H1 (cell line): ENCODE measurements around the gene C19orf25. TPM values are rescaled to one million over a fixed set of nuclear protein-coding genes. Genes with fewer than 3 reads are reported as not detected.

Experiments
- CTCF ChIA-PET: fragments of 300-600 bp; sonication (Branson Sonifier 250); formaldehyde crosslinking; loops from one replicate; lab custom pipeline; 2021; ENCODE audit not compliant: partially characterized antibody; lab: Charles Lee
- POLR2A ChIA-PET: fragments of 300-600 bp; sonication (Branson Sonifier 250); formaldehyde crosslinking; loops from one replicate; lab custom pipeline; 2021; ENCODE audit warnings: inconsistent platforms; ENCODE audit not compliant: partially characterized antibody; lab: Charles Lee
- DNase-seq, 2 experiments: peaks; one replicate each; pipeline versions ENCODE4 v3.0.0 to v3.0.0-alpha.2; 2010 to 2022; ENCODE audit warnings: low spot score in 2 of 2, low read depth in 1 of 2, mixed read lengths in 1 of 2
- FAIRE-seq: peaks from 2 replicates; lab custom pipeline; 2011; peaks lifted over from hg19 to GRCh38; lab: Jason Lieb, UNC
- H2AFZ ChIP-seq: 2 replicates; pipeline ENCODE4 v1.8.1; 2012; ENCODE audit warnings: low read length, inconsistent platforms
- H2AK5ac ChIP-seq: 2 replicates; pipeline ENCODE4 v1.6.1; 2013; ENCODE audit warnings: low read depth, low read length
- H2BK120ac ChIP-seq: replicated peaks from 2 replicates; pipeline ENCODE3; 2013; ENCODE audit warnings: low read depth, low read length, inconsistent platforms
- H2BK12ac ChIP-seq: 2 replicates; pipeline ENCODE4 v1.6.1; 2013; ENCODE audit warnings: low read depth, low read length
- H2BK15ac ChIP-seq: 2 replicates; pipeline ENCODE4 v1.6.1; 2013; ENCODE audit warnings: low read length
- H2BK20ac ChIP-seq: 2 replicates; pipeline ENCODE4 v1.6.1; 2013; ENCODE audit warnings: low read length
- H2BK5ac ChIP-seq: 2 replicates; pipeline ENCODE4 v1.6.1; 2013; ENCODE audit warnings: low read depth, low read length
- H3K14ac ChIP-seq: 2 replicates; pipeline ENCODE4 v1.6.1; 2013; ENCODE audit warnings: inconsistent platforms; ENCODE audit not compliant: insufficient read length
- H3K18ac ChIP-seq: 2 replicates; pipeline ENCODE4 v1.6.1; 2013; ENCODE audit warnings: low read length; ENCODE audit errors: extremely low read depth
- H3K23ac ChIP-seq: 2 replicates; pipeline ENCODE4 v1.6.1; 2013; ENCODE audit warnings: inconsistent platforms; ENCODE audit not compliant: insufficient read length
- H3K23me2 ChIP-seq: 2 replicates; pipeline ENCODE4 v1.6.1; 2013; ENCODE audit warnings: low read depth, low read length
- H3K27ac ChIP-seq: 2 replicates; pipeline ENCODE4 v1.6.1; 2011; ENCODE audit warnings: low read depth, low read length, inconsistent platforms
- H3K27me3 ChIP-seq, 4 experiments: replicated peaks in 1 of 4; 1 replicate in 1 of 4; 2 replicates in 3 of 4; pipeline versions ENCODE4 v1.6.1 to v1.8.1; 2011 to 2013; ENCODE audit warnings: low read length in 3 of 4, mild to moderate bottlenecking in 3 of 4, inconsistent platforms in 2 of 4, mixed read lengths in 2 of 4, moderate library complexity in 1 of 4; ENCODE audit not compliant: control insufficient read depth in 3 of 4, insufficient read depth in 3 of 4; ENCODE audit errors: extremely low read depth in 1 of 4
- H3K36me3 ChIP-seq, 4 experiments: 2 replicates each; pipeline versions ENCODE4 v1.6.1 to v1.8.1; 2011 to 2013; ENCODE audit warnings: mild to moderate bottlenecking in 4 of 4, low read length in 3 of 4, moderate library complexity in 2 of 4, control low read depth in 1 of 4, inconsistent platforms in 1 of 4; ENCODE audit not compliant: insufficient read depth in 4 of 4, control insufficient read depth in 2 of 4
- H3K4ac ChIP-seq: replicated peaks from 2 replicates; pipeline ENCODE3; 2013; ENCODE audit warnings: low read length, low read depth, mixed read lengths, inconsistent platforms; ENCODE audit not compliant: insufficient read length
- H3K4me1 ChIP-seq, 4 experiments: replicated peaks in 1 of 4; 1 replicate in 1 of 4; 2 replicates in 3 of 4; pipeline versions ENCODE4 v1.6.1 to v1.8.1; 2011 to 2013; ENCODE audit warnings: low read length in 3 of 4, inconsistent platforms in 2 of 4, mixed read lengths in 1 of 4; ENCODE audit not compliant: insufficient read depth in 4 of 4, control insufficient read depth in 3 of 4
- H3K4me2 ChIP-seq, 2 experiments: 2 replicates each; pipeline versions ENCODE4 v1.6.1 to v1.8.1; 2011 to 2013; ENCODE audit warnings: low read depth in 2 of 2, low read length in 2 of 2, control low read depth in 1 of 2, inconsistent platforms in 1 of 2, mild to moderate bottlenecking in 1 of 2; ENCODE audit not compliant: insufficient read depth in 1 of 2
- H3K4me3 ChIP-seq, 4 experiments: fragments of 200-600, 300-600 bp in 1 of 4; sonication (generic), shearing (Covaris generic), sonication (Bioruptor Twin) in 1 of 4; 2 replicates each; pipeline versions ENCODE4 v1.5.1 to v1.8.1; 2011 to 2016; ENCODE audit warnings: low read length in 4 of 4, low read depth in 3 of 4, control low read depth in 2 of 4, inconsistent platforms in 2 of 4, mild to moderate bottlenecking in 2 of 4, mixed read lengths in 1 of 4, moderate library complexity in 1 of 4; ENCODE audit not compliant: insufficient read depth in 2 of 4; ENCODE audit errors: extremely low read depth in 1 of 4
- H3K56ac ChIP-seq: replicated peaks from 2 replicates; pipeline ENCODE3; 2013; ENCODE audit warnings: low read depth, mild to moderate bottlenecking, mixed read lengths, low read length, inconsistent platforms; ENCODE audit not compliant: insufficient read length
- H3K79me1 ChIP-seq: 2 replicates; pipeline ENCODE4 v1.6.1; 2013; ENCODE audit warnings: low read depth, low read length, control low read depth
- H3K79me2 ChIP-seq, 2 experiments: 2 replicates each; pipeline versions ENCODE4 v1.6.1 to v1.8.1; 2012 to 2013; ENCODE audit warnings: low read length in 2 of 2, mild to moderate bottlenecking in 2 of 2, inconsistent platforms in 1 of 2; ENCODE audit not compliant: insufficient read depth in 2 of 2, control insufficient read depth in 1 of 2
- H3K9ac ChIP-seq, 4 experiments: replicated peaks in 1 of 4; 1 replicate in 1 of 4; 2 replicates in 3 of 4; pipeline versions ENCODE4 v1.6.1 to v1.8.1; 2011 to 2013; ENCODE audit warnings: low read depth in 3 of 4, low read length in 3 of 4, control low read depth in 2 of 4, mild to moderate bottlenecking in 2 of 4, moderate library complexity in 2 of 4, inconsistent platforms in 1 of 4; ENCODE audit errors: extremely low read depth in 1 of 4
- H3K9me3 ChIP-seq, 2 experiments: 2 replicates each; pipeline versions ENCODE4 v1.6.1 to v1.8.1; 2012 to 2013; ENCODE audit warnings: mild to moderate bottlenecking in 2 of 2, moderate library complexity in 2 of 2, control low read depth in 1 of 2, inconsistent platforms in 1 of 2, low read depth in 1 of 2, low read length in 1 of 2, mixed read lengths in 1 of 2; ENCODE audit not compliant: insufficient read depth in 2 of 2
- H4K20me1 ChIP-seq, 2 experiments: replicated peaks in 1 of 2; 2 replicates each; pipeline versions ENCODE3 to v1.8.1; 2011 to 2013; ENCODE audit warnings: inconsistent platforms in 2 of 2, low read length in 2 of 2, mild to moderate bottlenecking in 1 of 2; ENCODE audit not compliant: insufficient read depth in 2 of 2, control insufficient read depth in 1 of 2
- H4K5ac ChIP-seq: 2 replicates; pipeline ENCODE4 v1.6.1; 2013; ENCODE audit warnings: low read length, low read depth, mixed read lengths, inconsistent platforms; ENCODE audit not compliant: insufficient read length
- H4K8ac ChIP-seq: 2 replicates; pipeline ENCODE4 v1.8.0; 2013; ENCODE audit warnings: mild to moderate bottlenecking, moderate library complexity, low read length, inconsistent platforms; ENCODE audit not compliant: insufficient read depth; ENCODE audit errors: extremely low read depth
- H4K91ac ChIP-seq: replicated peaks from 2 replicates; pipeline ENCODE3; 2013; ENCODE audit warnings: low read length, mixed read lengths, inconsistent platforms; ENCODE audit not compliant: insufficient read length
- POLR2A ChIP-seq, 2 experiments: IDR thresholded peaks; 1 replicate in 1 of 2; 2 replicates in 1 of 2; pipeline ENCODE4 v1.6.1; 2011; ENCODE audit warnings: low read depth in 2 of 2, low read length in 2 of 2, mild to moderate bottlenecking in 2 of 2; ENCODE audit errors: control extremely low read depth in 1 of 2
- TCF12 ChIP-seq: IDR thresholded peaks from 2 replicates; pipeline ENCODE4 v1.6.1; 2011; ENCODE audit warnings: low read depth, mild to moderate bottlenecking, low read length
- YY1 ChIP-seq: IDR thresholded peaks from 2 replicates; pipeline ENCODE4 v1.6.1; 2011; ENCODE audit warnings: low read depth, mild to moderate bottlenecking, low read length
- WGBS, 2 experiments: shearing (Covaris generic) in 1 of 2; methylation state at CpG; one replicate each; pipeline versions ENCODE4 v1.1.6 to v1.1.7; 2013 to 2015; ENCODE audit warnings: low lambda C conversion rate in 2 of 2, mixed read lengths in 2 of 2, inconsistent platforms in 1 of 2, low coverage in 1 of 2, missing lambda C conversion rate in 1 of 2; ENCODE audit not compliant: insufficient replicate concordance in 2 of 2, insufficient coverage in 1 of 2, insufficient read length in 1 of 2; ENCODE audit errors: extremely low coverage in 1 of 2, missing lambda C conversion rate in 1 of 2; 5-methylcytosine and 5-hydroxymethylcytosine counted together
- polyA plus RNA-seq, 7 experiments: library from polyadenylated mRNA; depleted of rRNA in 3 of 7; stranded (reverse) in 5 of 7; unstranded in 2 of 7; fragments of >200 nt in 5 of 7; fragments of 200-250 nt in 2 of 7; gene quantifications; 1 replicate in 5 of 7; 2 replicates in 1 of 7; 4 replicates in 1 of 7; pipeline versions ENCODE4 v1.2.1 to v1.2.3, GENCODE V29; 2011 to 2013; ENCODE audit warnings: missing spikeins in 2 of 7, mixed read lengths in 2 of 7
- total RNA-seq: library from RNA; stranded (reverse); fragmentation: NEBNext Ultra II Directional; extraction: Animal tissue kit (Norgen Biotek cat#: 25700); gene quantifications from 2 replicates; pipeline ENCODE4 v1.2.1, GENCODE V29; 2021

Gene C19orf25
- total and polyA plus RNA-seq, 2 of the 8 experiments (the other 6 are each of a cell fraction or from before 2014, with no cell fraction given), result 41.3 to 67.4 TPM

GRCh38 chr19:1514295-1514661 lies 35.3 kb upstream of the C19orf25 start:
- DNase-seq, result no peak
- Histone ChIP-seq H3K4ac (no peak overlapping the region), H3K9me3 (no peaks in the 10 kb centered on the region), H3K79me2 (no peaks in the 10 kb centered on the region), H3K9ac (no peak overlapping the region), H2BK15ac (peak overlapping the region; percentile 29; the same call in 1 of the 2 replicates), H2BK12ac (no peak overlapping the region), H3K18ac (no peak overlapping the region), H3K56ac (no peak overlapping the region), H3K27ac (no peak overlapping the region), H4K5ac (no peak overlapping the region), H3K27me3 (peaks cover 0 to 10% (median 6%) of the 10 kb centered on the region in 4 experiments; a peak in 5 of 7 replicates), H4K8ac (no peak overlapping the region), H3K23me2 (no peaks in the 10 kb centered on the region; the same call in 1 of the 2 replicates), H4K91ac (no peak overlapping the region), H2AK5ac (no peak overlapping the region), H3K4me2 (no peak overlapping the region), H4K20me1 (peaks cover 0 to 6% of the 10 kb centered on the region in 2 experiments), H3K36me3 (no peaks in the 10 kb centered on the region), H3K4me3 (no peak overlapping the region), H3K23ac (no peak overlapping the region), H2BK120ac (no peak overlapping the region), H3K79me1 (no peaks in the 10 kb centered on the region), H3K14ac (no peak overlapping the region), H3K4me1 (no peaks in the 10 kb centered on the region; a peak in 1 of 7 replicates), H2BK20ac (no peak overlapping the region), H2BK5ac (no peak overlapping the region), H2AFZ (no peak overlapping the region)
- ChIA-PET POLR2A (interaction anchor here (0.5 to 1.6 kb wide), 2 partner anchors 28 to 231 kb away, joined by 3 read pairs; no protein-coding TSS in a partner anchor), CTCF (interaction anchor here (0.9 to 2.2 kb wide), 5 partner anchors 9 to 40 kb away, joined by 3 to 6 read pairs (median 4); partner anchors contain the start of gene PLK5)
- FAIRE-seq, result no peak
- WGBS, 2 experiments, result 77% methylated on average over 10 of the region's 10 CpGs; no CpG with 5 or more reads in 1 of the 2 experiments
- TF ChIP-seq POLR2A (IDR thresholded peaks at IDR 0.05; ENCODE audit: control extremely low read depth in 1 of 2, low read depth in 2 of 2, low read length in 2 of 2), result no peak
- no peak for TF ChIP-seq TCF12
- TF ChIP-seq YY1, result no peak
